Measurements from ENCODE around the gene WLS.

The WLS gene

DNA sequence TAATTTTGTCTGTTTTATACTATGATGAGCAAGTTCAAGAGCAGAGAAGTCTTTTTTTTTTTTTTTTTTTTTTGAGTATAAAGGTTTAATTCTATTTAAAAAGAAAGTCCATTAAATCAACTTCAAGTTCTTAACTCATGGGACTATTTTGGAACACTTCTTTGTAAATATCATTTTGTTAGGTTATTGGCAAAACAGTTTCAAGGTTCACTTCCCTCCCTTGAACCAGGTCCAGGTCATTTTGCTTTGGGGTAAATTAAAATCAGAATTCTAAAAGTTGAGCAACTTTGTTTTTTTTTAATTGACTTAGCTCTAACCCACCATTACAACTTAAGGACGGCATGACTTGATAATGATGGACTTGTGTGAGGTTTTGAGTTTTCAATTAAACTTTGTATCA lies 72.3 kb downstream of the WLS start:
- Mint-ChIP-seq H3K36me3 (ENCODE audit: low read depth) (no peaks in the 10 kb centered on the region), H3K27me3 (ENCODE audit: low read depth) (no peaks in the 10 kb centered on the region)
- no peak for DNase-seq (ENCODE audit: low spot score)

DNA sequence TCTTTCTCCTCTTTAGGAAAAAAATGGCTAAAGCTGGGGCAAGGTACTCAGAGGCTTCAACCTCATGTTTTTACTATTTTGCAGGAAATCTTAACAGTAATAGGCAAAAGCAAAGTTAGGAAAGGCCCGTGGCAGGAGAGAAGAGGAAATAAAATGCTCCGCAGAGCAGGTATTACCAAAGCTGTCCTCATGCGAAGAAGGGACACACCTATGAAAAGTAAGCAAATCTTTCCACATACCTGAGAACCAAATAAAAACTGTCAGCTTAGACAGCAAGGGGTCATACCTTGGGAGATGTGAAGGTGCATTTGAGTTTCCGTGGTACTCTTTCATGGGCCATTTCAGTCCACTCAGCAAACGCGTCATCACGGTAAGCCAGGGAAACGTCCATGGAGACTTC lies 73.5 kb downstream of the WLS start:
- H3K36me3 Mint-ChIP-seq (ENCODE audit: low read depth) = no peaks in the 10 kb centered on the region
- no peak overlapping the region for H3K27ac Mint-ChIP-seq
- no peaks in the 10 kb centered on the region for H3K27me3 Mint-ChIP-seq (ENCODE audit: low read depth)
- H3K4me1 Mint-ChIP-seq (ENCODE audit: low read depth) = no peaks in the 10 kb centered on the region
- no peaks in the 10 kb centered on the region for H3K9me3 Mint-ChIP-seq
- no peak overlapping the region for H3K4me3 Mint-ChIP-seq
- no peak for DNase-seq (ENCODE audit: low spot score)

More for the DNA sequence above, 72.3 kb downstream of the WLS start:
- Mint-ChIP-seq H3K4me1 (ENCODE audit: low read depth) (no peaks in the 10 kb centered on the region), H3K4me3 (no peak overlapping the region), H3K9me3 (no peaks in the 10 kb centered on the region), H3K27ac (no peak overlapping the region)

DNA sequence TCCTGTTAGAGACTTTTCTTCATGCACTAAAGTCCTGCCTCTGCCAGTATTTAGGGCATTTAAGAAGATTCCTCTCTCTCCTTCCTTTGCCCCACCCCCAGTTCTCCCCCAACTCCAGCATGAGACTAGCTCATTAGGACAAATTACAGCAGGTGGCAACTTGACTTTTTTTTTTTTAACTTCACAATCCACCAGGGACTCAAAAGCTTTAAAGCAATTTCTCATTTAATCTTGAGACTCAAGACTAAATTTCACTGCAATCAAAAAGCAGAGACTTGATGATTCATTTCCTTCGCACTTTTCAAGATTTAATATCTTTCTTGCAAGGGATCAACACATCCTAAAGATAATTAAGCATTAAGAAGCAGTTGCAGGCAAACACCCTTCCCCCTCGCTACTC lies 74.9 kb downstream of the WLS start:
- no peaks in the 10 kb centered on the region for H3K9me3 Mint-ChIP-seq
- H3K27me3 Mint-ChIP-seq (ENCODE audit: low read depth) = no peaks in the 10 kb centered on the region
- H3K4me3 Mint-ChIP-seq = no peak overlapping the region
- H3K36me3 Mint-ChIP-seq (ENCODE audit: low read depth) = no peaks in the 10 kb centered on the region
- H3K4me1 Mint-ChIP-seq (ENCODE audit: low read depth) = no peaks in the 10 kb centered on the region
- no peak overlapping the region for H3K27ac Mint-ChIP-seq
- no peak for DNase-seq (ENCODE audit: low spot score)

- no peaks in the 10 kb centered on the region for H3K9me3 Mint-ChIP-seq
- H3K4me1 Mint-ChIP-seq (ENCODE audit: low read depth) = no peaks in the 10 kb centered on the region
- H3K27ac Mint-ChIP-seq = no peak overlapping the region
- H3K4me3 Mint-ChIP-seq = no peak overlapping the region
- H3K27me3 Mint-ChIP-seq (ENCODE audit: low read depth) = no peaks in the 10 kb centered on the region
- DNase-seq (ENCODE audit: low spot score) = no peak
- no peaks in the 10 kb centered on the region for H3K36me3 Mint-ChIP-seq (ENCODE audit: low read depth)
These were observed 80.6 kb downstream of the WLS start for GRCh38 chr1:68151690-68152089.

GRCh38 chr1:68149907-68150306 lies 82.4 kb downstream of the WLS start:
- no peak for DNase-seq (ENCODE audit: low spot score)
- Mint-ChIP-seq H3K27me3 (ENCODE audit: low read depth) (no peaks in the 10 kb centered on the region), H3K27ac (no peak overlapping the region), H3K4me3 (no peak overlapping the region), H3K36me3 (ENCODE audit: low read depth) (no peaks in the 10 kb centered on the region), H3K4me1 (ENCODE audit: low read depth) (no peaks in the 10 kb centered on the region), H3K9me3 (no peaks in the 10 kb centered on the region)

- H3K9me3 Mint-ChIP-seq = no peaks in the 10 kb centered on the region
- no peak overlapping the region for H3K27ac Mint-ChIP-seq
- no peak overlapping the region for H3K4me3 Mint-ChIP-seq
These were observed 83.1 kb downstream of the WLS start for GRCh38 chr1:68149110-68149798.

GRCh38 chr1:68148631-68149030 lies 83.7 kb downstream of the WLS start:
- Mint-ChIP-seq H3K36me3 (ENCODE audit: low read depth) (no peaks in the 10 kb centered on the region), H3K4me3 (no peak overlapping the region), H3K27ac (no peak overlapping the region), H3K9me3 (no peaks in the 10 kb centered on the region), H3K27me3 (ENCODE audit: low read depth) (no peaks in the 10 kb centered on the region), H3K4me1 (ENCODE audit: low read depth) (no peaks in the 10 kb centered on the region)
- no peak for DNase-seq (ENCODE audit: low spot score)

More at GRCh38 chr1:68149110-68149798, 83.1 kb downstream of the WLS start:
- no peaks in the 10 kb centered on the region for H3K4me1 Mint-ChIP-seq (ENCODE audit: low read depth)
- H3K36me3 Mint-ChIP-seq (ENCODE audit: low read depth) = no peaks in the 10 kb centered on the region
- DNase-seq (ENCODE audit: low spot score) = no peak
- no peaks in the 10 kb centered on the region for H3K27me3 Mint-ChIP-seq (ENCODE audit: low read depth)

DNA sequence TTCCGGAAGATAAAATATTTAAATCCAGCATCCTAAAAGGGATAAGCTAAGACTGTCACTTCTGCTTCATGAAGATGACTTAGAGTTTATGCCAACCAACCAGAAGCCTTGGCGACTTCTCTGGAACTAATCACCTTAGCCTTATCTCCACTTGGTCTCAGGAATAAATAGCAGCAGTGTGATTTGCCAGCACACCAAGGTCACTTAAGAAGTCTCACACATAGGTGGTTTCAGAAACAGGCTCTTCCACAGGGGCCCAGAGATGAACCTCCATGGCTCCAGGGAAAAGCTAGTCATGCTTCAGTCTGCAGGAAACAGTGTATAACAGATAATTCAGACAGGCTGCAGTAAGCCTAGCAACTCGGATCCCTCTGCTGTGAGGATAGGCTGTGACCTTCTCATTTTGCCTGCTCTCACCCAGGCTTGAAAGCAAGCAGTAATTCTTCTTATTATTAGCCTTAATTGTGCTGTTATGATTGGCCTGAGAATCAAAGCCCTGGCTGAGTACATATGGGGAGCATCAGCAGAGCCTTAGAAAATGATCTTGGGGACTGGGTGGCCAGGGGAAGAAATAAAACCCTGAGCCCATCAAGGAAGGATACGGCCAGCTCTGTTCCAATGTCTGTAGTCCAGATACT lies 84.7 kb downstream of the WLS start:
- no peaks in the 10 kb centered on the region for H3K36me3 Mint-ChIP-seq (ENCODE audit: low read depth)
- no peaks in the 10 kb centered on the region for H3K27me3 Mint-ChIP-seq (ENCODE audit: low read depth)
- no peaks in the 10 kb centered on the region for H3K9me3 Mint-ChIP-seq
- no peak overlapping the region for H3K27ac Mint-ChIP-seq
- no peaks in the 10 kb centered on the region for H3K4me1 Mint-ChIP-seq (ENCODE audit: low read depth)
- H3K4me3 Mint-ChIP-seq = no peak overlapping the region
- DNase-seq (ENCODE audit: low spot score) = no peak

- Mint-ChIP-seq H3K4me1 (ENCODE audit: low read depth) (no peaks in the 10 kb centered on the region), H3K27me3 (ENCODE audit: low read depth) (no peaks in the 10 kb centered on the region), H3K36me3 (ENCODE audit: low read depth) (no peaks in the 10 kb centered on the region), H3K27ac (no peak overlapping the region), H3K4me3 (no peak overlapping the region), H3K9me3 (no peaks in the 10 kb centered on the region)
- DNase-seq (ENCODE audit: low spot score) = no peak
These were observed 86.8 kb downstream of the WLS start for GRCh38 chr1:68145418-68146126.

GRCh38 chr1:68144856-68145255 lies 87.5 kb downstream of the WLS start:
- Mint-ChIP-seq H3K9me3 (no peaks in the 10 kb centered on the region), H3K4me3 (no peak overlapping the region), H3K36me3 (ENCODE audit: low read depth) (no peaks in the 10 kb centered on the region), H3K27ac (no peak overlapping the region), H3K27me3 (ENCODE audit: low read depth) (no peaks in the 10 kb centered on the region), H3K4me1 (ENCODE audit: low read depth) (no peaks in the 10 kb centered on the region)
- no peak for DNase-seq (ENCODE audit: low spot score)

- Mint-ChIP-seq H3K4me1 (ENCODE audit: low read depth) (no peaks in the 10 kb centered on the region), H3K27me3 (ENCODE audit: low read depth) (no peaks in the 10 kb centered on the region), H3K9me3 (no peaks in the 10 kb centered on the region), H3K27ac (no peak overlapping the region), H3K4me3 (no peak overlapping the region), H3K36me3 (ENCODE audit: low read depth) (no peaks in the 10 kb centered on the region)
- no peak for DNase-seq (ENCODE audit: low spot score)
These were observed 88.7 kb downstream of the WLS start for GRCh38 chr1:68143633-68144032.

DNA sequence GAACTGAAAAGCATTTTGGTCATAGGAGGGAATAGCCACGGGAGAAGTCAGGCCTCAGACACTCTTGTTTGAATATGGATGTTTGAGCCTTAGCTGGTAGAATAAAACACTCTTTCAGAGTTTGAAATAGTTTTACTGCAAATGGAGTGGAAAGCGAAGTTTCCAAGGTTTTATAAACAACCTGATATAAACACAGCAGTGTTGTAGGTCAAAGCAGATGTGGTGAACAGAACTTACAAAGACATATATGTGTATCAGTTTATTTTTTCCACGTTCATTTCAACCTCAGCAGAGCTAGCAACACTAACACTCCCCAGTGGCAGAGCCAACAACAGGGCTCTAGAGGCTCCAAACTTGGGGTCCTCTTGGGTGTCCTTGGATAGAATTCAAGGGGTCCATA lies 89.9 kb downstream of the WLS start:
- DNase-seq (ENCODE audit: low spot score) = no peak
- Mint-ChIP-seq H3K36me3 (ENCODE audit: low read depth) (no peaks in the 10 kb centered on the region), H3K4me1 (ENCODE audit: low read depth) (no peaks in the 10 kb centered on the region), H3K4me3 (no peak overlapping the region), H3K9me3 (no peaks in the 10 kb centered on the region), H3K27ac (no peak overlapping the region), H3K27me3 (ENCODE audit: low read depth) (no peaks in the 10 kb centered on the region)

- H3K27me3 Mint-ChIP-seq (ENCODE audit: low read depth) = no peaks in the 10 kb centered on the region
- H3K4me3 Mint-ChIP-seq = no peak overlapping the region
- H3K36me3 Mint-ChIP-seq (ENCODE audit: low read depth) = no peaks in the 10 kb centered on the region
- no peaks in the 10 kb centered on the region for H3K4me1 Mint-ChIP-seq (ENCODE audit: low read depth)
- no peak overlapping the region for H3K27ac Mint-ChIP-seq
- no peaks in the 10 kb centered on the region for H3K9me3 Mint-ChIP-seq
- DNase-seq (ENCODE audit: low spot score) = no peak
These were observed 90.3 kb downstream of the WLS start for GRCh38 chr1:68142036-68142435.
